Thoracic aorta (tissue), 2 donors: Measurements from ENCODE around the gene SH3RF1. TPM values are rescaled to one million over a fixed set of nuclear protein-coding genes. Genes with fewer than 3 reads are reported as not detected.

Experiments
- ATAC-seq: fragments of 150-250 bp; one replicate; pipeline ENCODE4 v1.8.0; 2017; ENCODE audit warnings: low read depth; ENCODE audit not compliant: insufficient number of reproducible peaks, low FRiP score
- DNase-seq: peaks from one replicate; pipeline ENCODE4 v3.0.0-alpha.2; 2020; ENCODE audit warnings: low spot score
- H3K27ac ChIP-seq, 2 donors: fragments of 200-600 bp; sonication (generic); 1 replicate in 1 of 2; 2 replicates in 1 of 2; pipeline ENCODE4 v1.5.1; 2016; ENCODE audit warnings: mild to moderate bottlenecking in 2 of 2, moderate library complexity in 2 of 2
- H3K27me3 ChIP-seq: fragments of 200-600 bp; sonication (generic); replicated peaks from 2 replicates; pipeline ENCODE4 v1.6.0; 2016; ENCODE audit warnings: mild to moderate bottlenecking; ENCODE audit not compliant: insufficient read depth
- H3K36me3 ChIP-seq: fragments of 200-600 bp; sonication (generic); one replicate; pipeline ENCODE4 v1.5.1; 2016
- H3K4me1 ChIP-seq, 2 donors: fragments of 200-600 bp; sonication (generic); 1 replicate in 1 of 2; 2 replicates in 1 of 2; pipeline versions ENCODE4 v1.5.1 to v1.6.0; 2016; ENCODE audit warnings: low read depth in 2 of 2, mild to moderate bottlenecking in 1 of 2; ENCODE audit not compliant: control insufficient read depth in 1 of 2
- H3K4me3 ChIP-seq: fragments of 200-600 bp; sonication (generic); 2 replicates; pipeline ENCODE4 v1.5.1; 2016; ENCODE audit warnings: mild to moderate bottlenecking
- H3K9me3 ChIP-seq: fragments of 200-600 bp; sonication (generic); 2 replicates; pipeline ENCODE4 v1.5.1; 2016
- CTCF ChIP-seq: fragments of 200-600 bp; sonication (generic); IDR thresholded peaks from one replicate; pipeline ENCODE4 v1.5.1; 2019; ENCODE audit warnings: antibody characterized with exemption
- total RNA-seq, 2 donors: library from RNA; depleted of rRNA; stranded (reverse); fragments of >200 nt; gene quantifications; one replicate each; pipeline versions ENCODE4 v1.1.0 to v1.2.3, GENCODE V29; 2016

The SH3RF1 gene
- total RNA-seq, 2 donors from 2014 or later = 21.9 to 24.6 TPM

GRCh38 chr4:169045862-169046584, 224.7 kb downstream of the SH3RF1 start:
- H3K4me1 ChIP-seq = peaks cover 0 to 12% of the 10 kb centered on the region in 2 donors
- no peak overlapping the region for H3K4me3 ChIP-seq
- H3K9me3 ChIP-seq = no peaks in the 10 kb centered on the region
- DNase-seq = no peak
- H3K27me3 ChIP-seq = no peaks in the 10 kb centered on the region
- no peak overlapping the region for H3K27ac ChIP-seq
- H3K36me3 ChIP-seq = no peaks in the 10 kb centered on the region
- ATAC-seq = no peak
- no peak for TF ChIP-seq CTCF

DNA sequence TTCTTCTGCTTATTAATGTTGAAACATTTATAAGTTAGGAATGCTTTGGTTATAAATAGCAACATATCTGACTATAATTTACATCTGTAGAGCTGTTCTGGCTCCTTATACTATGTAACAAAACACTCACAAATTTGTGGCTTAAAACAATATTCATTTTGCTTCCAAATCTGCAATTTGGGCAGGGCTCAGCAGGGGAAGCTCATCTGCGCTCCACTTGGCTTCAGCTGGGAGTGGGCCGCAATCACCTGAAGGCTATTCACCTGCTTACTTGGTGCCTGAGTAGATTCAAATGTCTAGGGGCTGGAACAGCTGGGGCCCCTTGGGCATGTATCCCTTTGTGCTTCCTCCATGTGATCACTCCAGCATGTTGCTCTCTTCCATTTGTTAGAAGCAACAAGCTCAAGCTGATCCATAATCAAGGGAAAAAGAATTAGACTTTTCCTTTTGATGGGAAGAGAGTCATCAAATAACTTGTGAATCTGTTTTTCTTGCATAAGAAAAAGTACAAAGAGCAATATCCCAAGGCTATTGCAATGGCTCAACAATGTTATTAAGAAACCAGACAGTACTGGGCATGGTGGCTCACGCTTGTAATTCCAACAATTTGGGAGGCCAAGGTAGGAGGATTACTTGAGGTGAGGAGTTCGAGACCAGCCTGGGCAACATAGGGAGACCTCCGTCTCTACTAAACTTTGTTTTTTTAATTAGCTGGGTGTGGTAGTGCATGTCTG, 225.9 kb downstream of the SH3RF1 start:
- no peak for TF ChIP-seq CTCF
- Histone ChIP-seq H3K27ac (no peak overlapping the region), H3K4me1 (peaks cover 0 to under 1% of the 10 kb centered on the region in 2 donors), H3K4me3 (no peak overlapping the region), H3K36me3 (no peaks in the 10 kb centered on the region), H3K9me3 (no peaks in the 10 kb centered on the region), H3K27me3 (no peaks in the 10 kb centered on the region)
- DNase-seq (no peak), ATAC-seq (no peak)
